Measurements from ENCODE around the gene KCND3.

Gene KCND3

DNA sequence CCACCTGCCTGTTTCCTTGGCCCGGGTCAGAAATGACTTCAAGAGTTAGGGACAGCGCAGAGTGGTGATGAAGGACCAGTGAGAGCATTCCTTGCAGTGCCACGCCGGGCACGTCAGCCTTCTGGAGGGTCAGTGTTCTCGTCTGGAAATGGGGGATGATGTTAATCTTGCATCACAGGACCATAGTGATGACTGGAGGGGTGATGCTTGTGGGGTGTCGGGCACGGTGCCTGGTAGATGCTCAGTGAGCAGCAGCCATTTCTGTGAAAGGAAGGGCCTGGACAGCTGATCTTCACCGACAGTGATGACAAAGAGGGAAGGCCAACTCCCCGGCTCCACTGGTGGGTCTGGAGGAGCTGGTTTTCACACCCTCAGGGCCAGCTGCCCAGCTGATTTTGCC lies 177.6 kb downstream of the KCND3 start:
- H3K27ac ChIP-seq (ENCODE audit: low read depth, low read length, poor library complexity, severe bottlenecking): no peak overlapping the region
- no peaks in the 10 kb centered on the region for H4K20me1 ChIP-seq (ENCODE audit: insufficient read depth, low read length)
- H3K27me3 ChIP-seq (ENCODE audit: insufficient read depth, low read length): no peaks in the 10 kb centered on the region; the same call in 1 of the 2 replicates
- no peaks in the 10 kb centered on the region for H3K9me2 ChIP-seq (ENCODE audit: low read depth, low read length)
- H3K9ac ChIP-seq (ENCODE audit: low read length): no peak overlapping the region
- no peaks in the 10 kb centered on the region for H3K9me3 ChIP-seq (ENCODE audit: low read length)
- no peaks in the 10 kb centered on the region for H3F3A ChIP-seq (ENCODE audit: insufficient read depth, low read length)
- TF ChIP-seq, protein P1, sequence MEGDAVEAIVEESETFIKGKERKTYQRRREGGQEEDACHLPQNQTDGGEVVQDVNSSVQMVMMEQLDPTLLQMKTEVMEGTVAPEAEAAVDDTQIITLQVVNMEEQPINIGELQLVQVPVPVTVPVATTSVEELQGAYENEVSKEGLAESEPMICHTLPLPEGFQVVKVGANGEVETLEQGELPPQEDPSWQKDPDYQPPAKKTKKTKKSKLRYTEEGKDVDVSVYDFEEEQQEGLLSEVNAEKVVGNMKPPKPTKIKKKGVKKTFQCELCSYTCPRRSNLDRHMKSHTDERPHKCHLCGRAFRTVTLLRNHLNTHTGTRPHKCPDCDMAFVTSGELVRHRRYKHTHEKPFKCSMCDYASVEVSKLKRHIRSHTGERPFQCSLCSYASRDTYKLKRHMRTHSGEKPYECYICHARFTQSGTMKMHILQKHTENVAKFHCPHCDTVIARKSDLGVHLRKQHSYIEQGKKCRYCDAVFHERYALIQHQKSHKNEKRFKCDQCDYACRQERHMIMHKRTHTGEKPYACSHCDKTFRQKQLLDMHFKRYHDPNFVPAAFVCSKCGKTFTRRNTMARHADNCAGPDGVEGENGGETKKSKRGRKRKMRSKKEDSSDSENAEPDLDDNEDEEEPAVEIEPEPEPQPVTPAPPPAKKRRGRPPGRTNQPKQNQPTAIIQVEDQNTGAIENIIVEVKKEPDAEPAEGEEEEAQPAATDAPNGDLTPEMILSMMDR (IDR thresholded peaks at IDR 0.05; ENCODE audit: low read length): no peak
- TF ChIP-seq EZH2 (IDR thresholded peaks at IDR 0.05; ENCODE audit: borderline replicate concordance, low read length): no peak
- no peaks in the 10 kb centered on the region for H3K79me2 ChIP-seq (ENCODE audit: insufficient read depth, low read length)
- no peaks in the 10 kb centered on the region for H3K36me3 ChIP-seq (ENCODE audit: insufficient read depth, low read length)
- H3K4me1 ChIP-seq (ENCODE audit: insufficient read depth, low read length, severe bottlenecking): no peaks in the 10 kb centered on the region
- H3K4me3 ChIP-seq (ENCODE audit: low read depth, low read length, poor library complexity, severe bottlenecking): no peak overlapping the region
- H2AFZ ChIP-seq (ENCODE audit: low read length): no peak overlapping the region
- H3K4me2 ChIP-seq (ENCODE audit: low read length): no peak overlapping the region

- H3K27ac ChIP-seq (ENCODE audit: low read depth, low read length, poor library complexity, severe bottlenecking): no peak overlapping the region
- no peak overlapping the region for H3K9ac ChIP-seq (ENCODE audit: low read length)
- no peaks in the 10 kb centered on the region for H3K36me3 ChIP-seq (ENCODE audit: insufficient read depth, low read length)
- H4K20me1 ChIP-seq (ENCODE audit: insufficient read depth, low read length): no peaks in the 10 kb centered on the region
- H3K9me3 ChIP-seq (ENCODE audit: low read length): no peaks in the 10 kb centered on the region
- TF ChIP-seq, protein P1 (IDR thresholded peaks at IDR 0.05; ENCODE audit: low read length): no peak
- no peak for TF ChIP-seq EZH2 (IDR thresholded peaks at IDR 0.05; ENCODE audit: borderline replicate concordance, low read length)
- no peak overlapping the region for H3K4me2 ChIP-seq (ENCODE audit: low read length)
- no peak overlapping the region for H3K4me3 ChIP-seq (ENCODE audit: low read depth, low read length, poor library complexity, severe bottlenecking)
- H3K9me2 ChIP-seq (ENCODE audit: low read depth, low read length): no peaks in the 10 kb centered on the region
- no peaks in the 10 kb centered on the region; the same call in 1 of the 2 replicates for H3K27me3 ChIP-seq (ENCODE audit: insufficient read depth, low read length)
- no peaks in the 10 kb centered on the region for H3K79me2 ChIP-seq (ENCODE audit: insufficient read depth, low read length)
- no peak overlapping the region for H2AFZ ChIP-seq (ENCODE audit: low read length)
- H3K4me1 ChIP-seq (ENCODE audit: insufficient read depth, low read length, severe bottlenecking): no peaks in the 10 kb centered on the region
- H3F3A ChIP-seq (ENCODE audit: insufficient read depth, low read length): no peaks in the 10 kb centered on the region
Measured at GRCh38 chr1:111805251-111805650, 184.2 kb downstream of the KCND3 start.

DNA sequence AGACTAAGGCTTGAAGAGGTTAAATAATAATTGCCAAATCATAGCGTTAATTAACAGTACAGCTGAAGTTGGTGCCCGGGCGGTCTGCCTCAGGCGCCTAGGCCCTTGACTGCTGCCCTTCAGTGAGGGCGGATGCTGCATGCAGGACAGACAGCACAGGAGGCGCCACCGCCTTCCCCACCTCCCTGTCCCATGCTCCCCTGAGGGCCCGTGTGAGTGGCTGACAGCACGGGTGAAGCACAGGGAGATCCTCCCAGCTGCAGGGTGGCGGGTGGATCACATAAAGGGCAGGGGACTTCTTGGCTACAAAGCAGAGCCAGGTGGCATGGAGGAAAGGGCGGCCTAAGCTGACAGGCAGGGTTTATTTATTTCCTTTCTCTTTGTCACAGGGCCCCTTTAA lies 184.7 kb downstream of the KCND3 start:
- no peaks in the 10 kb centered on the region for H3K79me2 ChIP-seq (ENCODE audit: insufficient read depth, low read length)
- H3K9me2 ChIP-seq (ENCODE audit: low read depth, low read length): no peaks in the 10 kb centered on the region
- H3K9me3 ChIP-seq (ENCODE audit: low read length): no peaks in the 10 kb centered on the region
- H3K4me2 ChIP-seq (ENCODE audit: low read length): no peak overlapping the region
- no peaks in the 10 kb centered on the region; the same call in 1 of the 2 replicates for H3K27me3 ChIP-seq (ENCODE audit: insufficient read depth, low read length)
- no peak overlapping the region for H3K9ac ChIP-seq (ENCODE audit: low read length)
- H4K20me1 ChIP-seq (ENCODE audit: insufficient read depth, low read length): no peaks in the 10 kb centered on the region
- H3K4me3 ChIP-seq (ENCODE audit: low read depth, low read length, poor library complexity, severe bottlenecking): no peak overlapping the region
- H3K4me1 ChIP-seq (ENCODE audit: insufficient read depth, low read length, severe bottlenecking): no peaks in the 10 kb centered on the region
- H3K27ac ChIP-seq (ENCODE audit: low read depth, low read length, poor library complexity, severe bottlenecking): no peak overlapping the region
- H3F3A ChIP-seq (ENCODE audit: insufficient read depth, low read length): no peaks in the 10 kb centered on the region
- H2AFZ ChIP-seq (ENCODE audit: low read length): no peak overlapping the region
- TF ChIP-seq, protein P1 (IDR thresholded peaks at IDR 0.05; ENCODE audit: low read length): no peak
- TF ChIP-seq EZH2 (IDR thresholded peaks at IDR 0.05; ENCODE audit: borderline replicate concordance, low read length): no peak
- no peaks in the 10 kb centered on the region for H3K36me3 ChIP-seq (ENCODE audit: insufficient read depth, low read length)
